Parathyroid adenoma (tissue), 2 donors: ENCODE results near the gene CFAP61.

ENCODE experiments used
- H2AFZ ChIP-seq: fragments of 300-600 bp; sonication (generic); one replicate; pipeline ENCODE4 v1.7.0; 2017; ENCODE audit warnings: antibody characterized with exemption, mild to moderate bottlenecking
- H3K27ac ChIP-seq: fragments of 300-600 bp; sonication (generic); one replicate; pipeline ENCODE4 v1.7.0; 2017
- H3K27me3 ChIP-seq: fragments of 300-600 bp; sonication (generic); one replicate; pipeline ENCODE4 v1.7.0; 2017; ENCODE audit warnings: low read length; ENCODE audit not compliant: control insufficient read depth, insufficient read depth
- H3K36me3 ChIP-seq: fragments of 300-600 bp; sonication (generic); one replicate; pipeline ENCODE4 v1.7.0; 2017; ENCODE audit warnings: low read length; ENCODE audit not compliant: control insufficient read depth, insufficient read depth
- H3K4me1 ChIP-seq: fragments of 300-600 bp; sonication (generic); one replicate; pipeline ENCODE4 v1.7.0; 2017; ENCODE audit warnings: control low read depth
- H3K4me2 ChIP-seq: fragments of 300-600 bp; sonication (generic); one replicate; pipeline ENCODE4 v1.7.0; 2017; ENCODE audit warnings: low read length
- H3K4me3 ChIP-seq: fragments of 300-600 bp; sonication (generic); one replicate; pipeline ENCODE4 v1.7.0; 2017; ENCODE audit warnings: low read depth, low read length
- H3K79me2 ChIP-seq: fragments of 300-600 bp; sonication (generic); one replicate; pipeline ENCODE4 v1.7.0; 2017; ENCODE audit warnings: control low read depth
- H3K9ac ChIP-seq: fragments of 300-600 bp; sonication (generic); one replicate; pipeline ENCODE4 v1.7.0; 2017; ENCODE audit warnings: mild to moderate bottlenecking
- H3K9me3 ChIP-seq: fragments of 300-600 bp; sonication (generic); one replicate; pipeline ENCODE4 v1.7.0; 2017; ENCODE audit warnings: low read length; ENCODE audit not compliant: control insufficient read depth
- TF ChIP-seq, protein P1 (sequence below): fragments of 300-600 bp; sonication (generic); IDR thresholded peaks from one replicate; pipeline ENCODE4 v1.7.0; 2017; ENCODE audit warnings: antibody characterized with exemption, mild to moderate bottlenecking
- donor health status: primary hyperparathyroidism.

Gene CFAP61

DNA sequence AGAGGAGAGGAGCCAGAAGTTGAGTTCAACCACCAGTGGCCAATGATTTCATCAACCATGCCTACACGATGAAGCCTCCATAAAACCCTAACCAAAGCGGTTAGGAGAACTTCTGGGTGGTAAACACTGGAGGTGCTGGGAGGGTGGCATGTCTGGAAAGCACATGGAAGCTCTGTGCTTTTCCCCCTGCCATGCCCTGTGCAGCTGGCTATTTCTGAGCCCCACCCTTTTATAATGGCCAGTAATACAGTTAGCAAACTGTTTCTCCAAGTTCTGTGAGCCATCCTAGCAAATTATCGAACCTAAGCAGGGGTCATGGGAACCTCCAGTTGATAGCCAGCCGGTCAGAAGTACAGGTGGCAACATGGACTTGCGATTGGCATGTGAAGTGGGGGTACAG lies 167.8 kb downstream of the CFAP61 start:
- Histone ChIP-seq H3K27ac (no peak overlapping the region), H3K27me3 (no peaks in the 10 kb centered on the region), H2AFZ (no peak overlapping the region), H3K9me3 (no peaks in the 10 kb centered on the region), H3K4me1 (no peaks in the 10 kb centered on the region), H3K4me2 (no peak overlapping the region), H3K4me3 (no peak overlapping the region), H3K9ac (no peak overlapping the region), H3K79me2 (no peaks in the 10 kb centered on the region), H3K36me3 (no peaks in the 10 kb centered on the region)
- TF ChIP-seq, protein P1, sequence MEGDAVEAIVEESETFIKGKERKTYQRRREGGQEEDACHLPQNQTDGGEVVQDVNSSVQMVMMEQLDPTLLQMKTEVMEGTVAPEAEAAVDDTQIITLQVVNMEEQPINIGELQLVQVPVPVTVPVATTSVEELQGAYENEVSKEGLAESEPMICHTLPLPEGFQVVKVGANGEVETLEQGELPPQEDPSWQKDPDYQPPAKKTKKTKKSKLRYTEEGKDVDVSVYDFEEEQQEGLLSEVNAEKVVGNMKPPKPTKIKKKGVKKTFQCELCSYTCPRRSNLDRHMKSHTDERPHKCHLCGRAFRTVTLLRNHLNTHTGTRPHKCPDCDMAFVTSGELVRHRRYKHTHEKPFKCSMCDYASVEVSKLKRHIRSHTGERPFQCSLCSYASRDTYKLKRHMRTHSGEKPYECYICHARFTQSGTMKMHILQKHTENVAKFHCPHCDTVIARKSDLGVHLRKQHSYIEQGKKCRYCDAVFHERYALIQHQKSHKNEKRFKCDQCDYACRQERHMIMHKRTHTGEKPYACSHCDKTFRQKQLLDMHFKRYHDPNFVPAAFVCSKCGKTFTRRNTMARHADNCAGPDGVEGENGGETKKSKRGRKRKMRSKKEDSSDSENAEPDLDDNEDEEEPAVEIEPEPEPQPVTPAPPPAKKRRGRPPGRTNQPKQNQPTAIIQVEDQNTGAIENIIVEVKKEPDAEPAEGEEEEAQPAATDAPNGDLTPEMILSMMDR, result no peak

DNA sequence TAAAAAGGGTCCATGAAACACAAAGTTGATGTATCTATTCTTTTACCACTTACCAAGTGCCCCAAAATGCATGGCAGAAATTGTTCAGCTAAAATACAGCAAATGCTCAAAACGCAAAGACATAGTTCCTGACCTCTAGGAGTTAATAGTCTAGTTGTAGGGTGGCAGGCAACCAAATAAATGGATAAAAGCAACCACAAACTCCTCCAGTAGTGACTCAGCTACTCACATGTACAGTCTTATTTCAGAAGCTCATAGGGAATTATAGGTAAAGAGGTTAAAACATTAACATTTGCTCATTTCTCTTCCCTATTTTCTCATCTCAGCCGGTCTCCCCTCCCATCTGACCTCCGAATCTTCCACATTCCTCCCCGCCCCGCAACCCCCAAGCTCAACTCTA lies 171.6 kb downstream of the CFAP61 start:
- Histone ChIP-seq H3K27me3 (no peaks in the 10 kb centered on the region), H3K9me3 (no peaks in the 10 kb centered on the region), H2AFZ (no peak overlapping the region), H3K4me1 (no peaks in the 10 kb centered on the region), H3K9ac (no peak overlapping the region), H3K79me2 (no peaks in the 10 kb centered on the region), H3K36me3 (no peaks in the 10 kb centered on the region), H3K27ac (no peak overlapping the region), H3K4me2 (no peak overlapping the region), H3K4me3 (no peak overlapping the region)
- TF ChIP-seq, protein P1, result no peak

DNA sequence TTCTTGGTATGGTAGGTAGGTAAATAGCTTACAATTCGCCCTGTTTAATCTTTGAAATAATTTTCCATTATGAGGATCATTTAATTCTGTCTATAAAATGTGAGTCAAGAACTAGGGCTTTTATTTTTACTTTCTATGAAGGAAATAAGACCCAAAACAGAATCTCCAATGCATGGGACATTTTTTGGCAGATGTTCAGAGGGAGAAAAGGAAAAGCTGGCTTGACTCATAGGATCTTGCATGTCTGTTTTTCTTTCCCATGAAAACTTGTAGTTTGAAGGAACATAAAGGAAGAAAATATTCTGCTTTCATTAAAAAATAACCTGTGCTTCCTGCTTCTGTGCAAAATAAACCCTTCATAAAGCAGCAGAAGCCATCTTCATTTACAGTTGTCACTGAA lies 172.5 kb downstream of the CFAP61 start:
- no peaks in the 10 kb centered on the region for H3K79me2 ChIP-seq
- no peaks in the 10 kb centered on the region for H3K36me3 ChIP-seq
- TF ChIP-seq, protein P1, result no peak
- H3K27ac ChIP-seq, result no peak overlapping the region
- H3K4me1 ChIP-seq, result no peaks in the 10 kb centered on the region
- H3K4me3 ChIP-seq, result no peak overlapping the region
- H3K27me3 ChIP-seq, result no peaks in the 10 kb centered on the region
- no peaks in the 10 kb centered on the region for H3K9me3 ChIP-seq
- no peak overlapping the region for H2AFZ ChIP-seq
- H3K9ac ChIP-seq, result no peak overlapping the region
- no peak overlapping the region for H3K4me2 ChIP-seq

DNA sequence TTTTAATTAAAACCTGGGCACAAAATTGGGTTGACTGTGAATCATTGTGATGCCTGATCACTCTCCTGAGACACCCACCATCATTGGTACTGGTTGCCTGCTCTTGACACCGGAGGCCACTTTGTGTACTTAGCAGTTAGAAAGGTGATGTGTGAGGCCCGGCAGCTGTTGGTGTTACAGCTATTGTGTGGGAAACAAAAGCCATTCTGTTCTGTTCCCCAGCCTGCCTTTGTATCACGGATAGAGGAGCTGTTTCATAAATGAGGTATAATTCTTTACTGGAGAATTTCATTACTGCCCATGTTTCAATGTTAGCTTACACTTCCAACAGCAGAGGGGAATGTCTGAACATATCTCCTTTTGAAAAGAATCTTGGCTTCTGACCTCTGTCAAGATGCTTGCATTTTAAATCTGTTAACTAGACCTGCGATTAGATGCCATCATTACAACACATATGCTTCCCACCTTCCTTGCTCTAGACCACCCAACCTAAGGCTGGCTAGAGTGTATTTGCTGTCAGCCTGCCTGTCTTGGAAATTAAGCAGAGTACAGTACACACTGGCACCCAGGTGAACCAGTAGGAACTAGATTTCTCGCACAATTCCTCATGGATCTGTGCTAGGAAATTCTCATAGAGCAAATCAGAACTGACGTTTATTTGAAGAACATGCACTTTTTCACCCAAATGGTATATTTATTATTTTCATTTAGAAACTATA lies 173.2 kb downstream of the CFAP61 start:
- Histone ChIP-seq H3K4me2 (no peak overlapping the region), H3K27me3 (no peaks in the 10 kb centered on the region), H2AFZ (no peak overlapping the region), H3K36me3 (no peaks in the 10 kb centered on the region), H3K9me3 (no peaks in the 10 kb centered on the region), H3K4me3 (no peak overlapping the region), H3K79me2 (no peaks in the 10 kb centered on the region), H3K9ac (no peak overlapping the region), H3K27ac (no peak overlapping the region), H3K4me1 (no peaks in the 10 kb centered on the region)
- TF ChIP-seq, protein P1, result no peak

DNA sequence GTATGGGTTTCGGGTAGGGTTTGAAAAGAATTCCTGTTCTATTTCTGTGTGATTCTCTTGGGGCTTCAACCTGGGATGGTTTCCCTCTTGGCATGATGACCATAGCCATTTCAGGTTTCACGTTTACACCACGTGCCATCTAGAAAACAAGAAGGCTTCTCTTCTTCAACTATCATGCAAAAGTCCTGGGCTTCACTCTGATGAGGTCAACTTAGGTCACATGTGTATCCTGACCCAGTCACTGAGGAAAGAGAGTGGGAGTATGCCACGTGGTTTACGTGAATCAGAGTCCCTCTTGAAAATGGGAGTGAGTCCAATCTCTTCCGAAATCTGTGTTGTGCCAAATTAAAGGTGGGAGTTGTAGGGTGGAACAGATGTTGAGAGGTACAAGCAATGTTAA lies 174.2 kb downstream of the CFAP61 start:
- TF ChIP-seq, protein P1, result no peak
- Histone ChIP-seq H3K27ac (no peak overlapping the region), H3K4me3 (no peak overlapping the region), H3K36me3 (no peaks in the 10 kb centered on the region), H3K4me2 (no peak overlapping the region), H2AFZ (no peak overlapping the region), H3K4me1 (no peaks in the 10 kb centered on the region), H3K9me3 (no peaks in the 10 kb centered on the region), H3K9ac (no peak overlapping the region), H3K79me2 (no peaks in the 10 kb centered on the region), H3K27me3 (no peaks in the 10 kb centered on the region)
